Endodermal cell (in vitro differentiated cells): ENCODE measurements around the gene C10orf53. TPM values are rescaled to one million over a fixed set of nuclear protein-coding genes. Genes with fewer than 3 reads are reported as not detected.
A peak's percentile ranks its signal among the peaks of the same experiment; 100 is the strongest.

Source experiments
- DNase-seq: peaks from one replicate; pipeline ENCODE4 v3.0.0-alpha.2; 2017
- H3K27ac ChIP-seq: 2 replicates; pipeline ENCODE4 v1.5.1; 2013; ENCODE audit warnings: mild to moderate bottlenecking, low read depth, low read length, moderate library complexity
- H3K27me3 ChIP-seq: 2 replicates; pipeline ENCODE4 v1.6.1; 2013; ENCODE audit warnings: mild to moderate bottlenecking, low read length, moderate library complexity; ENCODE audit not compliant: insufficient read depth, control insufficient read depth, poor library complexity, severe bottlenecking
- H3K36me3 ChIP-seq: 2 replicates; pipeline ENCODE4 v1.7.0; 2013; ENCODE audit warnings: mild to moderate bottlenecking, low read length, moderate library complexity; ENCODE audit not compliant: control insufficient read depth, insufficient read depth
- H3K4me1 ChIP-seq: one replicate; pipeline ENCODE4 v1.7.0; 2013; ENCODE audit warnings: low read length; ENCODE audit not compliant: control insufficient read depth, insufficient read depth
- H3K4me3 ChIP-seq: 2 replicates; pipeline ENCODE4 v1.5.1; 2013; ENCODE audit warnings: mild to moderate bottlenecking, low read length, moderate library complexity
- H3K9ac ChIP-seq: 2 replicates; pipeline ENCODE4 v1.6.1; 2013; ENCODE audit warnings: mild to moderate bottlenecking, low read length, moderate library complexity; ENCODE audit not compliant: poor library complexity, severe bottlenecking; ENCODE audit errors: extremely low read depth
- H3K9me3 ChIP-seq: 2 replicates; pipeline ENCODE4 v1.6.1; 2013; ENCODE audit warnings: mild to moderate bottlenecking, low read length, moderate library complexity; ENCODE audit not compliant: control insufficient read depth
- H3K27ac Mint-ChIP-seq: 2 replicates; pipeline ENCODE4 v1.8.0; 2020; ENCODE audit warnings: mixed read lengths
- H3K27me3 Mint-ChIP-seq: 2 replicates; pipeline ENCODE4 v1.8.0; 2021; ENCODE audit warnings: mild to moderate bottlenecking, mixed read lengths; ENCODE audit not compliant: insufficient read depth
- H3K36me3 Mint-ChIP-seq: 2 replicates; pipeline ENCODE4 v1.8.0; 2020; ENCODE audit warnings: low read depth, mixed read lengths
- H3K4me1 Mint-ChIP-seq: 2 replicates; pipeline ENCODE4 v1.8.0; 2020; ENCODE audit warnings: mixed read lengths
- H3K4me3 Mint-ChIP-seq: 2 replicates; pipeline ENCODE4 v1.8.0; 2020; ENCODE audit warnings: mild to moderate bottlenecking, moderate library complexity, mixed read lengths
- H3K9me3 Mint-ChIP-seq: 2 replicates; pipeline ENCODE4 v1.8.0; 2020; ENCODE audit warnings: mild to moderate bottlenecking, mixed read lengths
- WGBS, 2 experiments: methylation state at CpG; one replicate each; pipeline versions ENCODE4 v1.1.5 to v1.1.7; 2013; ENCODE audit warnings: missing lambda C conversion rate in 2 of 2, mixed read lengths in 1 of 2; ENCODE audit not compliant: insufficient coverage in 1 of 2, insufficient read length in 1 of 2; 5-methylcytosine and 5-hydroxymethylcytosine counted together
- total RNA-seq, 2 donors: library from RNA; stranded (reverse); fragmentation: NEBNext Ultra II Directional in 1 of 2; extraction: Animal tissue kit (Norgen Biotek cat#: 25700) in 1 of 2; gene quantifications; 2 replicates in 1 of 2; 3 replicates in 1 of 2; pipeline ENCODE4 v1.2.1, GENCODE V29; 2021
- TF ChIP-seq, protein P1 (sequence below): fragments of 200-600 bp; sonication (generic); conservative IDR thresholded peaks from 2 replicates; pipeline ENCODE4 v1.5.0; 2021; ENCODE audit warnings: antibody characterized with exemption, mild to moderate bottlenecking

C10orf53 gene
- total RNA-seq, 2 donors from 2014 or later: not detected

DNA sequence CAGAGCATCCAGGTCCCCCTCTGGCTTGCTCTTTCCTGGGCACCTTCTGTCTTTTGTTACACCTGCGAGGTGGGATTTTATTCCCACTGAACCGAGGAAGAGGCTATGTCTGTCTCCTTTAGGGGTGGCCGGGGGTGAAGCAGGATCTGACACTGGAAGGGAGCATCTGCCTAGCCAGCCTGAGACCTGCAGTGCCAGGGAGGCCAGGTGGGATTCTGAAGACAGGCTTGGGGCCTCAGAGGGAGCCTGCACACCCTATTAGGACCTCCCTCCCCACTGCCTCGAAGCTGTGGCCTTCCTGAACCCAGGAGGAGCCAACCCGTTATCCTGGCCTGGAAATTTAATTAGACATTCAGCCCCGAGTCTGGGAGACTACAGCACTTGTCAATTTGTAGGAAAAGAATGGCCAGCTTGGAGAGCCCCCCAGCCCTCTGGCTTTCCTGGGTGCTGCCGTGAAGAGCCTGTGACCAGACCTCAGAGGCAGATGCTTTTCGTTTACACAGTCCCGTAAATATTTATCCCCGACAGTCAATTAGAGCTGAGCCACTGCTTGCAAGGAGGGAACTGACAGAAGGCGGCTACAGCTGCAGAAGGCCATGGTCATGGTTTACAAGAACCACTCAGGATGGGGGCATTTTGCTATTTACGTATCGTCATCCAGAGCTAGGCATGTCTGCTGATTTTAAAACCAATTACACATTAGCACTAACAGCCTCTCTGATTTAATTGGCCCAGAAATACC is 46.0 kb upstream of the C10orf53 start:
- no peaks in the 10 kb centered on the region for H3K36me3 ChIP-seq
- no peak overlapping the region for H3K4me3 Mint-ChIP-seq
- H3K27me3 ChIP-seq: peaks cover 14% of the 10 kb centered on the region
- no peaks in the 10 kb centered on the region for H3K4me1 ChIP-seq
- H3K27ac Mint-ChIP-seq: no peak overlapping the region
- H3K27me3 Mint-ChIP-seq: peaks cover 31% of the 10 kb centered on the region
- H3K9me3 Mint-ChIP-seq: no peaks in the 10 kb centered on the region
- peak; percentile 28 for DNase-seq
- no peaks in the 10 kb centered on the region for H3K9me3 ChIP-seq
- no peak overlapping the region for H3K9ac ChIP-seq
- no peak overlapping the region for H3K4me3 ChIP-seq
- no peaks in the 10 kb centered on the region for H3K36me3 Mint-ChIP-seq
- 79 to 94% methylated on average over 7 to 13 of the region's 13 CpGs for WGBS, 2 experiments
- no peak overlapping the region for H3K27ac ChIP-seq
- no peaks in the 10 kb centered on the region for H3K4me1 Mint-ChIP-seq
- TF ChIP-seq, protein P1, sequence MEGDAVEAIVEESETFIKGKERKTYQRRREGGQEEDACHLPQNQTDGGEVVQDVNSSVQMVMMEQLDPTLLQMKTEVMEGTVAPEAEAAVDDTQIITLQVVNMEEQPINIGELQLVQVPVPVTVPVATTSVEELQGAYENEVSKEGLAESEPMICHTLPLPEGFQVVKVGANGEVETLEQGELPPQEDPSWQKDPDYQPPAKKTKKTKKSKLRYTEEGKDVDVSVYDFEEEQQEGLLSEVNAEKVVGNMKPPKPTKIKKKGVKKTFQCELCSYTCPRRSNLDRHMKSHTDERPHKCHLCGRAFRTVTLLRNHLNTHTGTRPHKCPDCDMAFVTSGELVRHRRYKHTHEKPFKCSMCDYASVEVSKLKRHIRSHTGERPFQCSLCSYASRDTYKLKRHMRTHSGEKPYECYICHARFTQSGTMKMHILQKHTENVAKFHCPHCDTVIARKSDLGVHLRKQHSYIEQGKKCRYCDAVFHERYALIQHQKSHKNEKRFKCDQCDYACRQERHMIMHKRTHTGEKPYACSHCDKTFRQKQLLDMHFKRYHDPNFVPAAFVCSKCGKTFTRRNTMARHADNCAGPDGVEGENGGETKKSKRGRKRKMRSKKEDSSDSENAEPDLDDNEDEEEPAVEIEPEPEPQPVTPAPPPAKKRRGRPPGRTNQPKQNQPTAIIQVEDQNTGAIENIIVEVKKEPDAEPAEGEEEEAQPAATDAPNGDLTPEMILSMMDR: no peak

DNA sequence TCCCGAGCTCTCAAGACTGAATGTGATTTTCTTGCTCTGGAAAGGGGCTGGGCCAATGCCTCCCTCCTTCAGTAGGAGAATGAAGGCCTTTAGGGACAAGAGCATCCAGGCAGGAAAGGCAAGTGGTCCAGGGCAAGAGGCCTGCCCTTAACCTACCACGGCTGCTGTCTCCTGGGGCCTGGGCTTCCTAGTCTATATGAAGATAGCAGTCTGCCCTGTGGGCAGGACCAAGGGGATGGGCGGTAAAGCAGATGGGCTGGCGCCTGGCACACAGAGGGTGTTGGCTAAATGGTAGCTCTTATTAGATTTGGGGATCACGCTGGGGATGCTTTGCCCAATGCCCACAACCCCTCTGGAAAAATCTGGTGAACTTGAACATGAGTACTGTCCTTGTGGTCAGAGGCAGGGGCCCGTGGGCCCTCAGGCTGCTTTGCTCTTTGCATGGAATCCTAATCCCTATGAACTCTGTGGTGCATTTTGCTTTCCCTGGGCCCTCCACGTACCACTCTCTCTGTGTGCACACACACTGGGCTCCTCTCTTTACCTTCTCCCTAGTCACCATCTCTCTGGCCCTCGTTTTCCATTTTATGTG is 45.3 kb upstream of the C10orf53 start:
- Histone ChIP-seq H3K9me3 (no peaks in the 10 kb centered on the region), H3K4me1 (no peaks in the 10 kb centered on the region), H3K9ac (no peak overlapping the region), H3K27me3 (peaks cover 14% of the 10 kb centered on the region), H3K27ac (no peak overlapping the region), H3K4me3 (no peak overlapping the region), H3K36me3 (no peaks in the 10 kb centered on the region)
- Mint-ChIP-seq H3K9me3 (no peaks in the 10 kb centered on the region), H3K36me3 (no peaks in the 10 kb centered on the region), H3K27ac (no peak overlapping the region), H3K4me3 (no peak overlapping the region), H3K4me1 (no peaks in the 10 kb centered on the region), H3K27me3 (peaks cover 27% of the 10 kb centered on the region)
- DNase-seq: peak; percentile 28
- WGBS, 2 experiments: 83 to 88% methylated on average over 2 to 7 of the region's 8 CpGs
- TF ChIP-seq, protein P1: no peak

DNA sequence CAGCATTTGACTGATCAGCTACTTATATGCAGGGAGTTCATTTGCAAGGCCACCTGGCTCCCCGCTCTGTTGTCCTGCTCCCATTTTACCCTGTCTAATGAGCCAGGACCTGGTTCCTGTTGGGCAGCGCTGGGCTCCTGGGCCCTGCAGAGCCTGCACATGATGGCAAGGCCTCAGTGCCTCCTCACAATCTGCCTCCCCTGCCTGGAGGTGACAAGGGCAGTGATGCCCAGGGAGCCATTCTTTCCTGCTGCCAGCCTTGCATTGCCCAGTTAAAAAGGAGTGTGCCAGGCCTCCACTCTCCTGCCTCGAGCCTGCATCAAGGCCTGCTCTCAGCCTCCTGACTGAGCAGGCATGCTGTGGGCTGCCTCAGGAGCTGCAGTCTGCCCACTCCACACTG is 37.1 kb upstream of the C10orf53 start:
- no peak overlapping the region for H3K9ac ChIP-seq
- peaks cover 30% of the 10 kb centered on the region for H3K27me3 Mint-ChIP-seq
- no peaks in the 10 kb centered on the region for H3K9me3 ChIP-seq
- H3K36me3 Mint-ChIP-seq: no peaks in the 10 kb centered on the region
- no peak overlapping the region for H3K4me3 ChIP-seq
- DNase-seq: no peak
- peaks cover 8% of the 10 kb centered on the region for H3K27me3 ChIP-seq
- 88 to 95% methylated on average over 3 of the region's 3 CpGs for WGBS, 2 experiments
- H3K4me1 Mint-ChIP-seq: no peaks in the 10 kb centered on the region
- no peak overlapping the region for H3K27ac ChIP-seq
- no peak overlapping the region for H3K4me3 Mint-ChIP-seq
- no peaks in the 10 kb centered on the region for H3K4me1 ChIP-seq
- no peaks in the 10 kb centered on the region for H3K36me3 ChIP-seq
- TF ChIP-seq, protein P1: no peak
- no peaks in the 10 kb centered on the region for H3K9me3 Mint-ChIP-seq
- no peak overlapping the region for H3K27ac Mint-ChIP-seq
